ENCODE measurements around the gene GATA5.

The GATA5 gene

DNA sequence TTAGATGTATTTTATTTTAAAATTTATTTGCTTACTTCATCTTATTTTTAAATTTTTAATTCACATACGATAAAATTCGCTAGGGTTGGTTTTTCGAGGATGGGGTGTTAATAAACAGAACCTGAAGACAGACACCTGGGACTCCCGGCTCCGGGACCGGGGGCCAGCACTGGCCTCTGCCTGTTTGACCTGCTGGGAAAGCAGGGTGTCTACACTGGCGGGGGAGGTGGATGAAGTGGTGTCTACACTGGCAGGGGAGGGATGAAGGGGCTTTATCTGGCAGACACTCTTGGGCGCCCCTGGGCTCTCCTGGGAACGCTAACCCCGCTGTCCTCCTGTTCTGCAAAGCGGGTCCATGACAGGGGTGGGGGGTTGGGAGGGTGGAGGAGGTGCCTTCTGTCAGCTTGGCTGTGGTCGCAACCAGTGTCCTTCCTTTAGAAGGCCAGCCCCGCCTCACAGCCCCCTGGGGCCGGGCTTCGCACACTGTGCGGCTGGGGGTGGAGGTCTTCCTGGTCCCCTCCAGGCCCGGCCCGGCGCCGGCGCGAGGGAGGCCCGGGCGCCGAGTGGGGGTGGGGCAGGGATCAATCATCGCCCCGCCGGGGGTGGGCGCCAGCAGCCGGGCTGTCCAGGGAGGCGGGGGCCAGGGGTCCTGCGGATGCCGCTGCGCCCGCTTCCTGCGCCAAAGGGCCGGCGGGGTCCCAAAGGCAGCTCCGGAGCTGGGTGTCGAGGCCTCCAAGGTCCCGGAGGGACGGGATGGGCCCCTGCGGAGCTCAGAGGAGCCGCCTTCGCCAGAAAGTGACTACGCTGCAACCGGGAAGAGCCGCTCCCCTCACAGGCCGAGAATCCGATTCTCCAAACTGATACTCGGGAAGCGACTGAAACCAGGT lies 1.8 kb downstream of the GATA5 start:
- H3K4me3 ChIP-seq (ENCODE audit: low read depth, low read length) = no peak overlapping the region

DNA sequence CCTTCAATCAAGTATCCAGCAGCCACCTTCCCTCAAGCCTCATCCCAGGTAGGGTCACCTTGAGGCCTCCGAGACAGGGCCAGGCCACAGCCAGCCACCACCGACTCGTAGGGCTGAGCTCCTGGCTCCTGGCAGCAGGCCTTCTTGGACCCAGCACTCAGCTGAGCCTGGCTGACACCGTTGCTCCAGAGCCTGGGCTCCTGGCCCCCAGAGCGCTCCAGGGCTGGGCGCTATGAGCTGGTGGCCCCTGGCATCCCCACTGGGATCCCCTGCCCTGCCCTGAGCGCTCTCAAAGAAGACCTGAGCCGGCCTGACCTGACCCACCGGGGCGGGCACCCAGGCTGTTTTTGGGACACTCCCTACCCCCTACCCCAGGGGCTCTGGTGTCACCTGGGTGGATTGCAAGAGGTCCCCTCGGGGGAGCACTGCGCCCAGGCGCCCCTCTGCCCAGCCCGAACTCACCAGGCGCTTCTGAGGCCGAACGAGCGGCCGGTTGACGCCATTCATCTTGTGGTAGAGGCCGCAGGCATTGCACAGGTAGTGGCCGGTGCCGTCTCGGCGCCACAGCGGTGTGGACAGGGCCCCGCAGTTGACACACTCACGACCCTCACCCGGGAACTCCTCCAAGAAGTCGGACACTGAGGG lies 2.7 kb downstream of the GATA5 start:
- no peak overlapping the region for H3K4me3 ChIP-seq (ENCODE audit: low read depth, low read length)

DNA sequence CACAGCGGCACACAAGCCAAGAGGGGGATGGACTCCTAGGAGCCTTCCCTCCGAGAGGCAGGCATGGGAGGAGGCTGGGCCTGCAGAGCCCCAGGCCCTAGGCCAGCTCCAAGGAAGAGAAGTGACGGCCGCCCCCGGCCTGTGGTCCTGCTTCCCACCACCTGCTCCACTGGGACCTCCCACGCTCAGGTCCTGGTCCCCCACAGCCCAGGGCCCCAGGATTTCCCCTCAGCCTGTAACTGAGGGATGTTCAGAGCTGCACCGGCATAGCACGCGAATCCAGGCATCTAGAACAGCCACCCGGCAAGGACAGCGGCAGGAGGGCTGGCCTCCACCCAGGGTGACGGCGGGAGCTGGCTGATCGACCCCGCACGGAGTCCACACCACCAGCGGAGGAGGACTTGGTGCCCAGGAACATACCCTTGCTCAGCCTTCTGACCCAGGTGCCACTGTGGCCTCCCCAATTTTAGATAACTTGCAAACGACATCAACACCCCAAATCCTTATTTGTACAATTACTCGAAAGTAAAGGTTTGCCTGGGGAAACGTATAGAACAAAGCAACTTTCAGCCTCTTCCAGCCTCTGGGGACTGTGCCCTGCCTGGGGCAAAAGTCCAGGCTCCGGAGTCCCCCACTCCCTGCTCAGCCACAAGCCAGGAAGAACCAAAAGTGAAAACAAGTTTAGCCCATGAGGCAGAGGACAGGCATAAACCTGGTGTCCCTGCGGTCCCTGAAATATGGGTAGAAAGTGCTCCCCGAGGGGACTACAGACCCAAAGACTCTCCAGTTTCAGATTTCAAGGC lies 3.5 kb downstream of the GATA5 start:
- H3K4me3 ChIP-seq (ENCODE audit: low read depth, low read length) = no peak overlapping the region

DNA sequence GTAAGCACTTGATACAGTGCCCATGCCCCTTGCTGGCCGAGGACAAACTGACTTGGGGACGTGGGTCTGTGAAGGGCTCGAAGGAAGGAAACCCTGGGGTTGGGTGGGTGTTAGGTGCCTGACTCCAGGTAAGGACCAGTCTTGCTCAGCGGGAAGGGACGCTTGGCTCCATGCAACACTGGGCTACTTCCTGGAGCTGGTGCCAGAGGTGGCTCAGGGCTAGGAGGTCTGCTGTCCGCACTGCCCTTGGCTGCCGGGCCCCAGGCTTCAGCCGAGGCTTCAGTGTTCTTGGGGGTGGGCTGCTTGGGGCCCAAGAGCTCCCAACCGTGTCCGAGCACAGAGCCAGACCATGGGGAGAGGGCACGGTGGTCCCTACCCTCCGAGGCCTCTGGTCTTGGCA lies 5.3 kb downstream of the GATA5 start:
- H3K4me3 ChIP-seq (ENCODE audit: low read depth, low read length) = no peak overlapping the region

DNA sequence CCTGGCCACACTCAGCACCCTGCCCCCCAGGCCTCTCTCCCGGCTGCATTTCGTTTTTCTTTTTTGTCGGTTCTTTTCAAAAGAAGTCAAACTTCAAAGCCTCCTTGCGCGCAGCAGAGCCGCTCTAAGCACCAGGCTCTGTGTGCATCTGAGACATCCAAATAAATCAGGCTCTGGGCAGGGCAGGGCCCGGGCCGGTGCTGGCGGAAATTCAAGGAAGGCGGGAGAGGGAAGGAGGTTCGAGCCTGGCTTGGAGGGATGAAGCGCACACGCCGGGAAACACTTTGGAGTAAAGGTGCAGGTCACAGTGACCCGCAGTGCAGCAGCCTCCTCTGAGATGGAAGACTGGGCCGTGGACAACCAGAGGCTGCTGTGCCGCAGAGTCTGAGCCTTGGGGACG lies 5.8 kb downstream of the GATA5 start:
- H3K4me3 ChIP-seq (ENCODE audit: low read depth, low read length) = no peak overlapping the region

DNA sequence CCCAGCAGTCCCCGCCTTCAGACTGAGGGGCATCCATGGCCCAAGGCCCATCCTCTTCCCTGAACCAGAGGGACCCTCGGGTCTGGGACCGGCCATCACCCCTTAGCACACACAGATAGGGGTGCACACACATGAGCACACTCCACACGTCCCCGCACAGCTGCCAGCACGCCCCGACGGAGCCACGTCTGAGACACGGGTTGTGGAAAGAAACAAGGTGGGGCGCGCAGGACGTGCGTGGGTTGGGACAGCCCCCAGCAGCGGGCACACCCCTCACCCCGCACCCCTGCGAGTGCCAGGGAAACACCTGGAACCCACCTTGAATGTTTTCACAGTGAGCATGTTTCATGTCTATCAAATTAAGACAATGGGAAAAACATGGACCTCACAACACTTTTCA lies 6.4 kb downstream of the GATA5 start:
- H3K4me3 ChIP-seq (ENCODE audit: low read depth, low read length) = no peak overlapping the region

DNA sequence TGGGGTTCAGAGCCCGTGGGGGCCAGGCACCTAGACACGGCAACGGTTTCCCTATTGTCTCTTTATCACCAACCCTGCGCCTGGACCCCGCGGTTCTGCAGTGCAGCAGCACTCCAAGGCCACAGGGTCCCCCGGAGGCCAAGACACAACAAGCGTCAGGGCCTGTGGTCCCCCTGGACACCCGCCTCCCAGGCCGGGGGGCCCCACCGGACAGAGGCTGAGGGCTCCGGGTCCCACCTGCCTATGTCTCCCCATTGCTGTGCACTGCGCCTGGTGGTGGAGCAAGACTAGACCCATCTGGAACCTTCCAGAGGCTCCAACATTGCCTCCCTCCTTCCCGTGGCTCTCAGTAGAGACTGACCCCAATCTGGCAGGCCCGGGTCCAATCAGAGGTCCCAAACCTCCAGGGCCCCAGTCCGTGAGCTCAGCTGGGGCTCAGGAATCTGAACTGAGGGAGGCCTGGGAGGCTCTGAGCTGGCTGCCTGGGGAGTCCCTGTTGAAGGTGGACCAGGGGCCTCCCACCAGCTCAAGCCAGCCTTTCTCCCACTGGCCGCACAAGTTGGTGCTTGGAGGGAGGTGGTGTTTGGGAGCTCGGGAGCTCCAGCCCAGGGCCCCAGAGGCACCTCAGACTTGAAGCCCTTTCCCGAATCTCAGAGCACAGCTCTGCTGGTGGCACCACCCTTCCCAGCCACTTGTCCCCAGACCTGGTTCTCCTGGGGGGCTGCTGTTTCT lies 8.8 kb downstream of the GATA5 start:
- H3K4me3 ChIP-seq (ENCODE audit: low read depth, low read length) = no peak overlapping the region

DNA sequence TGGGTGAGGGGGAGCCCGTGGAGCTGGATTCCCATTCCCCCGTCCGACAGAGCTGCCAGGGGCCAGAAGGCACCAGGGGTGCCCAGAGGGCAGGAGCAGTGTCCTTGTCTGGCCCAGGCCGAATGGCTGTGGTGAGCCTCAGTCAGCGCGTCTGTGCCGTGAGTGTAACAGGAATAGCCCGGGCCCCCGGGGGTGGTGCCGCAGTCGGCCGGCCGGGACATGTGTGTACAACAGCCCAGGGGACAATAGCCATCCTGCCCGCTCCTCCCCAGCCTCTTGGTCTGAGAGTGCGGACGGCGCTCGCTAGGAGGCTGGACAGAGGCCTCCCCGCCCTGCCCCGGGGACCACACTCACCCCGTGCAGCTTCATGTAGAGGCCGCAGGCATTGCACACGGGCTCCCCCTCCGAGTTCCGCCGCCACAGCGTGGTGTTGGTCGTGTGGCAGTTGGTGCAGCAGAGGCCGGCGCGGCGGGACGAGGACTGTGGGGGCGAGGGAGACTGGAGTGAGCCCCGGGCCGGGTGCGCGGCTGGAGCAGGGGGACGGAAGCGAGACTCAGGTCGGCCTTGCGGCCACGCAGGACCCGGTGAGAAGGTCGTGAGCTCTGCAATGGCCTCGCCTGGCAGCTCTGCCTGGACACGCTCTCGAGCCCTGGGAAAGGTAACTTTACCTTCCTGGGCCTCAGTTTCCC lies 9.6 kb downstream of the GATA5 start:
- H3K4me3 ChIP-seq (ENCODE audit: low read depth, low read length) = no peak overlapping the region

DNA sequence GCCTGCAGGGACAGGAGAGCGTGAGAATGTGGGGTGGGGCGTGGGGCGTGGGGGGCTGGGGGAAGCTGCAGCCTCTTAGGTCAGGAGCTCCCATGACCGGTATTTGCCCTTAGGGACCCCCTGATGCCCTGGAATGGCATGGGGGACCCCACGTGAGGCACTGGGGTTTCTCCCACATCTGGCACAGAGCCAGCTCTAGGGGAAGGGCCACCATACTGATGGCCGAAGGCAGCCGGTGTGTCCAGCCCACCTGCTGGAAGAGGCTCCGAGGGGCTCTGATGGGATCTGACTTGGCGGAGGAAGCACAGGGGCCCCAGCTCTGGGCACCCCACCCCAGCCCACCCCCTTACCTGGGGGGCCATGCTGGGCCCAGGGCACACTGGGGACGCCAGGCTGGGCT lies 10.8 kb downstream of the GATA5 start:
- no peak overlapping the region for H3K4me3 ChIP-seq (ENCODE audit: low read depth, low read length)

DNA sequence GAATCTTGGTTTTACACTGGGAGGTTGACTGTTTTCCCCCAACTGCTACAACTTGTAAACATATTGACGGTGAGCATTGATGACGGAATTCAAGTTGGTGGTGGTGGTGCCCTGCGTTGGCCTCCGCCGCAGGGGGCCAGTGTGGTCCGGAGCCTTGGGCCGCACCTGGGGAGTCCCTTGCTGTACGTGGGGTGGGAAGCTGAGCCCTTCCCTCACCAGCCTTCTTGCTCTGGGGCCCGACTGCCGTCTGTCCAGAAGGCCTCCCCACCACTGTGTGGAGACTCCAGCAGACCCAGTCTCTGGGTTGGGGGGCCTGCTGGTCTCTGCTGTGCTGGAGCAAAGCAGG lies 11.4 kb downstream of the GATA5 start:
- H3K4me3 ChIP-seq (ENCODE audit: low read depth, low read length) = no peak overlapping the region

DNA sequence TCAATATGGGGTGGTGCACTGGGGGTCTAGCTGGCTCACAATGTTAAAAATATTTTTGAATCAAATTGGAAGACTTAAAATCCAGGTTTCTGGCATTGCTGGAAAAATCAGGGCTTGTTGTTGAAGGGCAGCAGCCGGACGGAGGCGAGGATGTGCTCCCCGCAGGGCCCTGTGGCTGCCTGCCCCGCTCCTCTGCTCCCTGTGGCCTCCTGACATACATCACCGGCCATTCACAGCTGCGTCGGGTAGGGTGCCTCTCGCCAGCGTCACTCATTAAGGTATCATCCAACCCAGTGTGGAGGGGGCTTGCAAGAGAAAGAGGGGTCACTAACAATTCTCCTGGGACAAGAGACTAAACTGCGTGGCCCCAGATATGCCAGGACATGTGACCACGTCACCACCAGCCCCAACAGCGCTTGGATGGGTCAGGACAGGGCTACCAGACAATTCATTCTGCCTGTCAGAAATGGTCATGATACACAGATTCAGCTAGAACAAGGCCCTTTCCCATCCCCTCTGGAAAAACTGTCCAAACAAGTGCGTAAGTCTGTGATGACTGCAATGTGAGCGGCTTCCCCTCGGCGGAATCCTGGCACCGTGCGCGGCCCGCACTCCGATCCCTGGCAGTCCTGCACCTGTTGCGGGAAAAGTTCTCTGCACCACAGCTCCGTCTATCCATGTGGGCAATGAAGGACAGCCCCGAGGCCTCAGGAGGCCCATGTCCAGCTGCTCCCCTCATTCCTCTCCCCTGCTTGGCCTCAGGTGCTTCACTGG lies 12.0 kb downstream of the GATA5 start:
- no peak overlapping the region for H3K4me3 ChIP-seq (ENCODE audit: low read depth, low read length)

DNA sequence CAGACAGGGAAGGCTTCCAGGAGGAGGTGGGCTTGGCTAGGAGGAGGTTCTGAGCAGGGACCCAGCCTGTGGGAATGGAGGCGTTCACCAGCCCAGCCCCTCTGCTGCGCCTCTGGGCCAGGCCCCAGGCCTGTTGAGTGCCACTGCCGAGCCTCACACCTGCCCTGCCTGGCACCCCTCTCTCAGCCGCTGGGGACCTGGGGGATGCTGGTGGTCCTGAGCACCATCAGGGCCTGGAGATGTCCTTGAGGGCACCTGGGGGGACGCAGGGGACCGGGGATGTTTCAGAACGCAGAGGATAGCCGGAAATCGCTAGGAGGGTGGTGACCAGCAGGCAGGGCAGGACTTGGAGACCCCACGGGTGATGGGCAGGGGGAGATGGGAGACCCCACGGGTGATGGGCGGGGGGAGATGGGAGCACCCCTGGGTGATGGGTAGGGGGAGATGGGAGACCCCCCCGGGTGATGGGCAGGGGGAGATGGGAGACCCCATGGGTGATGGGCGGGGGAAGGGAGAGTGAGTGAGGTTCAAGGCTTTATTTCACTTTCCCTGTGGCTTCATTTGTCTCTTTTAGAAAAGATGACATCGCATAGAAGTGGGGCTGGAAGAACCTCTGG lies 12.7 kb downstream of the GATA5 start:
- H3K4me3 ChIP-seq (ENCODE audit: low read depth, low read length) = no peak overlapping the region

DNA sequence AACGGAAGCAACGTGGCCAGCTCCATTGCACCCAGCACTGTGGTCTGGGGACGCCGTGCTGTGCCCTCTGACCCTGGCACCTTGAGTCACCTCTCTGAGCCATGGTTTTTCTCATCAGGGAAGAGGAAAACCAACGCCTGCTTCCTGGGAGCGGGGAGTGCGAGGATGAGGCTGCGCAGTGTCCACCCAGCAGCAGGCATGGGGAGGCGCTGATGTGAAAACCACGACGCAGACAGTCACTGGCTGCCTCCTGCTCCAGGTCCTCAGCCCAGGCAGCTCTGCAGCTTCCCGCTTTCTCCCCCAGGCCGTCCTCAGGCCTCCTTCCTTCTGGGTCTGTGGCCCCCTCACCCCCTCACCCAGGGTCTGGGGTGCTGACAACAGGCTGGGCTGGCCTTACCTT lies 14.0 kb downstream of the GATA5 start:
- H3K4me3 ChIP-seq (ENCODE audit: low read depth, low read length) = no peak overlapping the region

DNA sequence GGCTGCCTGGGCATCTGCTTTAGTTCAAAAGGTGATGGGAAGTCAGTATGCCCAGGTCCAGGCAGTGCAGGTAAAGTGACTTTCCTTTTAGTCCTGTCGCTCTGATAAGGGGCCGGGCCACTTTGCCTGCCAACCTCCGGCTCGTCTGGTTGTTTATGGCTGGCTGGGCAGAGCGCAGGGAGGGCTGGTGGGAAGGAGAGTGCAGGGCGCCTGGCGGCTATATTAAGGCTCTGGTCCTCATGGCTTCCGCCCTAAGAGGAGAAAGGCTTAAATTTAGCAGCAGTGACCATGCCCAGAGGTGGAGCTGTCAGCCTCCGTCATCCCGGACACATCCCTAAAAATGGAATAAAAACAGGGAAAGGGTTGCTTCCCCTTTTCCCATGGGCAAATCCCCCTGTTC lies 14.6 kb downstream of the GATA5 start:
- no peak overlapping the region for H3K4me3 ChIP-seq (ENCODE audit: low read depth, low read length)

DNA sequence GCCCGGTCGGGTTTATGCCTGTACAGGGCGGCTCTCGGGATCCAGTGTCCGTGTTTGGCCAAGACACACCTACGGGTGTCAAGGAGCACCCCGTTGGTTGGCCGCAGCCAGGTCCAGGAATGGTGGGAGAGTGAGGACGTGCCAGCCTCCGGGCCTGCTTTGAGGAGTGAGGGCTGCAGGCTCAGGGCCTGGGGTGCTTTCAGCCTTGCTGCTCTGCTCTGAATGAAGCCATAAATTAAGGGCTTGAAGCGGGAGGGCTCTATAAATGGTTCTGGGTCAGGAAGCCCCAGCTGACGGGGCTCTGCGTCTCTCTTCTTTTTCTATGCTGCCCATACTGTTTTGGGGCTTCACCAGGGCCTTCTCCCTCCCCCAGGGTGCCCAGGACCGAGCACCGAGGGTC lies 15.1 kb downstream of the GATA5 start:
- H3K4me3 ChIP-seq (ENCODE audit: low read depth, low read length) = no peak overlapping the region

DNA sequence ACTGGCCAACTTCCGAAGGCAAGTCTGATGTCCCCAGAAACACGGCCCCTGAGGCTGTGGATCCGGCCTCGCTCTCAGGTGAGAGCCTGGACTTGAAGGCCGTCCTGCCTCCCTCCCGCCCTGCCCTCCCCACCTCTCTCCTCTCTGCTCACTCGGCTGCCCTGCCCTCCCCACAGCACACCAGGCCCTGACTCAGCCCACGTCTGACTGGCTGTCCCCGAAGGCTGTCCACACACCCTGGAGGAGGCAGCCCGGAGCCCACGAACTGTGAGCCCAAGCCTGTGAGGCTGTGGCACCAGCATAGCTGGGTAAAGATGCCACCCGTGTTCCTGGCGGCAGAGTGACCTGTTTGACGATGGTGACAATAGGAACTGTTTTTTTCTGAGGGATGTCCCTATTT lies 16.3 kb downstream of the GATA5 start:
- H3K4me3 ChIP-seq (ENCODE audit: low read depth, low read length) = no peak overlapping the region

DNA sequence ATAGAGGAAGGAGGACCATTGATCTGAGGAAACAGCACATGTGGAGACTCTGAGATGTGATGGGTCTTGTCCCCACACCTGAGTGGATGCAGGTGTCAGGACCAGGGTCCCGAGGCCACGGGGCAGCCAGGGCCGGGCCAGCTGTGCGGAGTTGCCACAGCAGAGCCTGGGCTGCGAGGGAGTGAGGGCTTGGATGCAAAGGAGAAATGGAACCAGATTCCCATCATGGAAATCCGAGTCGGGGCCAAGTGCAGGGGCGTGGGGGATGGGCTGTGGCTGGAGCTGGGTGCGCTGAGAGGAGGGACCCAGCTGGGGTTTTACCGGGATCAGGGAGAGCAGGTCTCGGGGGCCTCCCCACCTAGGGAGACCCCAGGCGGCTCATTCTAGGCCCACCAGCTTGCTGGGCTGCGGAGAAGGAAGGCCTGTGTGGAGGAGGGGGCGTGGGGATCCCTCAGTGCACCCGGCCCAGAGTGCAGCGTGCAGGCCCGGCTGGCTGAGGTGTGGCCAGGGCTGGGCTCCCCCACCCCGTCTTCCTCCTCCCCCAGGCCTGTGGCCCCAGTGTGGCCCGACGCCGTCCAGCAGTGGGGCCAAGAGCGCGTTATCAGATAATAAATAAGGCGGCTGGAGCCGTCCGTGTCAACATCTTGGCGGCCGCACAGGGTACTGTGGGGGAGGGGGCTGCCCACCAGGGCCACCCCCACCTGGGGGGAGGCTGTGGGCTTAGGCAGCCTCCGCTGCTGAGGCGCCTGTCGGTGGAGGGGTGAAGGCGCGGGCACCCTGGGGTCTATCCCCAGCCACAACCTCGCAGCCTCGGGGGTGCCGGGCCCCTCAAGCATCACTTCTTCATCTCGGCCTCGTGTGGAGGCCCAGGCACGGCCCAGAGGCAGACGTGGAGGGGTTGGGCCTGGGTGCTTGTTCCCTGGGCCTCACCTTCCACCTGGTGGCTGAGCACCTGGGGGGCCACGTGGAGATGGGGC lies 17.2 kb downstream of the GATA5 start:
- H3K4me3 ChIP-seq (ENCODE audit: low read depth, low read length) = no peak overlapping the region

DNA sequence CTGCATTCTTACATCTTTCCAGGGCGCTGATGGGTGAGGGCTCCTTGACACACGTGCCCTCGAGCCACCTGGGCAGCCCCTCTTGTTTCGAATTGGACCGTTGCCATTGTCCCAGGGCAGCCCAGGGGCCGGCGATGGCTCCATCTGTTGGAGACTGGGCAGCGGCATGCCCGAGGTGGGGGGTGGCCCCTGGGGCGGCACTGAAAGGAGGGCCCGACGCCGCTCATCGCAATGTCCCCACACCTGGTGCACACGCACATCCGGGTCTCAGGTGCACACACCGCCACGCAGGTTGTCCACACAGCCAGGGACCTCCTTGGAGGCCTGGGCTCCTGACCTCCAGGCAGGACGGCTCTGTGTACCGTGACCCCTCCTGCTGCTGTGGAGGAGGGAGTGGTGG lies 18.0 kb downstream of the GATA5 start:
- H3K4me3 ChIP-seq (ENCODE audit: low read depth, low read length) = no peak overlapping the region
